Measurements from ENCODE around the gene HEATR1. TPM values are rescaled to one million over a fixed set of nuclear protein-coding genes. Genes with fewer than 3 reads are reported as not detected.

The HEATR1 gene
- total RNA-seq, 1 experiment from 2014 or later, result 68.3 TPM

DNA sequence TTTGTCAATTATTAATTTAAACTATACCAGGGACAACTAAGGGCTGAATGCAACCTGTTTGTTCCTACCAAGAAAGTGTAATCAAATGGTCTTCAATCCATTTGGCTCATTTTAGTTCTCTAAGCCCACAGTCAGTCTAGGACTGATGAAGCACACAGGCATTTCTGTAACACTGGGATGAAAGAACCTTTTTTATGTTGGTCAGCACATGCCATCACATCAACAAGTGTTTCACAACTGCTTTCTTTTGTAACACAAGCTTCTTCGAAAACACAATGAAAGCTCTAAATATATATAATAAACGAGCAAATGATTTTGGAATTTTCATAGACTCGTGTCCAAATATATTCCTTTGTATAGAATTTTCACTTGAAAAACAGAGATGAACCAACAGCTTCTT is 28.8 kb downstream of the HEATR1 start:
- Histone ChIP-seq H3K4me2 (ENCODE audit: low read length) (no peak overlapping the region), H3K4me3 (replicated peaks in 1 of 2; ENCODE audit: low read depth in 1 of 2, low read length in 2 of 2) (no peak overlapping the region), H4K20me1 (ENCODE audit: insufficient read depth) (peaks cover 7% of the 10 kb centered on the region; the same call in 1 of the 2 replicates), H3K4me1 (ENCODE audit: control insufficient read depth in 1 of 2, insufficient read depth in 2 of 2, low read length in 2 of 2) (no peaks in the 10 kb centered on the region), H3K27me3 (ENCODE audit: insufficient read depth, low read length) (no peaks in the 10 kb centered on the region), H3K79me2 (ENCODE audit: insufficient read depth, low read length) (0 out of 2 replicates have a peak, but pooled peaks cover 3% of the 10 kb centered on the region), H3K9me3 (ENCODE audit: control insufficient read depth in 1 of 2, insufficient read depth in 1 of 2, low read depth in 1 of 2, low read length in 2 of 2) (no peaks in the 10 kb centered on the region), H3K9me2 (ENCODE audit: insufficient read depth) (no peaks in the 10 kb centered on the region), H3K9ac (ENCODE audit: low read length) (no peak overlapping the region), H3K36me3 (ENCODE audit: control insufficient read depth in 1 of 2, insufficient read depth in 2 of 2, low read length in 2 of 2) (peaks cover 57 to 71% of the 10 kb centered on the region in 2 experiments), H2AFZ (ENCODE audit: low read depth, low read length, poor library complexity, severe bottlenecking) (no peak overlapping the region), H3K27ac (ENCODE audit: low read depth, low read length) (no peak overlapping the region)
- no peak for DNase-seq (ENCODE audit: low read depth, low spot score)
- no peak for ATAC-seq
- intact Hi-C loops (cut with micrococcal nuclease), result no loop called here
- RAD21 ChIA-PET (ENCODE audit: low non-redundant PET in 1 of 2, low total read pairs in 2 of 2, uncharacterized antibody in 2 of 2, unreplicated experiment in 2 of 2), result no interaction called here
- BruUV-seq (replicated peaks), result no TSS peak
- no peak for TF ChIP-seq ZFX (IDR thresholded peaks at IDR 0.05)
- no peak for TF ChIP-seq SP1 (IDR thresholded peaks at IDR 0.05; ENCODE audit: low read depth)
- TF ChIP-seq CBX3 (IDR thresholded peaks at IDR 0.05; ENCODE audit: low read depth), result no peak
- TF ChIP-seq EZH2 (IDR thresholded peaks at IDR 0.05), result no peak
- TF ChIP-seq, protein P1, sequence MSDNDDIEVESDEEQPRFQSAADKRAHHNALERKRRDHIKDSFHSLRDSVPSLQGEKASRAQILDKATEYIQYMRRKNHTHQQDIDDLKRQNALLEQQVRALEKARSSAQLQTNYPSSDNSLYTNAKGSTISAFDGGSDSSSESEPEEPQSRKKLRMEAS (IDR thresholded peaks at IDR 0.05), result no peak
- no peak for TF ChIP-seq SRF (IDR thresholded peaks at IDR 0.05; ENCODE audit: low read depth)
- no peak for TF ChIP-seq EGR1 (IDR thresholded peaks at IDR 0.05; ENCODE audit: low read depth)
- TF ChIP-seq POLR2AphosphoS5 (IDR thresholded peaks at IDR 0.05; ENCODE audit: low read depth, low read length), result no peak
- TF ChIP-seq, protein P2, sequence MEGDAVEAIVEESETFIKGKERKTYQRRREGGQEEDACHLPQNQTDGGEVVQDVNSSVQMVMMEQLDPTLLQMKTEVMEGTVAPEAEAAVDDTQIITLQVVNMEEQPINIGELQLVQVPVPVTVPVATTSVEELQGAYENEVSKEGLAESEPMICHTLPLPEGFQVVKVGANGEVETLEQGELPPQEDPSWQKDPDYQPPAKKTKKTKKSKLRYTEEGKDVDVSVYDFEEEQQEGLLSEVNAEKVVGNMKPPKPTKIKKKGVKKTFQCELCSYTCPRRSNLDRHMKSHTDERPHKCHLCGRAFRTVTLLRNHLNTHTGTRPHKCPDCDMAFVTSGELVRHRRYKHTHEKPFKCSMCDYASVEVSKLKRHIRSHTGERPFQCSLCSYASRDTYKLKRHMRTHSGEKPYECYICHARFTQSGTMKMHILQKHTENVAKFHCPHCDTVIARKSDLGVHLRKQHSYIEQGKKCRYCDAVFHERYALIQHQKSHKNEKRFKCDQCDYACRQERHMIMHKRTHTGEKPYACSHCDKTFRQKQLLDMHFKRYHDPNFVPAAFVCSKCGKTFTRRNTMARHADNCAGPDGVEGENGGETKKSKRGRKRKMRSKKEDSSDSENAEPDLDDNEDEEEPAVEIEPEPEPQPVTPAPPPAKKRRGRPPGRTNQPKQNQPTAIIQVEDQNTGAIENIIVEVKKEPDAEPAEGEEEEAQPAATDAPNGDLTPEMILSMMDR (IDR thresholded peaks at IDR 0.05 in 2 of 3, conservative IDR thresholded peaks at IDR 0.05 in 1 of 3; ENCODE audit: borderline replicate concordance in 1 of 3, insufficient read depth in 1 of 3, low read depth in 2 of 3, low read length in 2 of 3), result no peak
- TF ChIP-seq, protein P3, sequence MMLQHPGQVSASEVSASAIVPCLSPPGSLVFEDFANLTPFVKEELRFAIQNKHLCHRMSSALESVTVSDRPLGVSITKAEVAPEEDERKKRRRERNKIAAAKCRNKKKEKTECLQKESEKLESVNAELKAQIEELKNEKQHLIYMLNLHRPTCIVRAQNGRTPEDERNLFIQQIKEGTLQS (IDR thresholded peaks at IDR 0.05), result no peak
- no peak for TF ChIP-seq SIN3A (IDR thresholded peaks at IDR 0.05; ENCODE audit: low read depth)
- no peak for TF ChIP-seq EZH2phosphoT487 (IDR thresholded peaks at IDR 0.05; ENCODE audit: borderline replicate concordance)
- TF ChIP-seq RAD21 (IDR thresholded peaks at IDR 0.05; ENCODE audit: low read depth), result no peak
- CTCF ChIA-PET, result no interaction called here
- POLR2A ChIA-PET, result no interaction called here

Data from HCT116 (cell line).